ENCODE data around the gene DCP1B. TPM values are rescaled to one million over a fixed set of nuclear protein-coding genes. Genes with fewer than 3 reads are reported as not detected.

DCP1B gene
- polyA plus RNA-seq, 4 donors: 25.8 to 33.4 (median 29.5) TPM

DNA sequence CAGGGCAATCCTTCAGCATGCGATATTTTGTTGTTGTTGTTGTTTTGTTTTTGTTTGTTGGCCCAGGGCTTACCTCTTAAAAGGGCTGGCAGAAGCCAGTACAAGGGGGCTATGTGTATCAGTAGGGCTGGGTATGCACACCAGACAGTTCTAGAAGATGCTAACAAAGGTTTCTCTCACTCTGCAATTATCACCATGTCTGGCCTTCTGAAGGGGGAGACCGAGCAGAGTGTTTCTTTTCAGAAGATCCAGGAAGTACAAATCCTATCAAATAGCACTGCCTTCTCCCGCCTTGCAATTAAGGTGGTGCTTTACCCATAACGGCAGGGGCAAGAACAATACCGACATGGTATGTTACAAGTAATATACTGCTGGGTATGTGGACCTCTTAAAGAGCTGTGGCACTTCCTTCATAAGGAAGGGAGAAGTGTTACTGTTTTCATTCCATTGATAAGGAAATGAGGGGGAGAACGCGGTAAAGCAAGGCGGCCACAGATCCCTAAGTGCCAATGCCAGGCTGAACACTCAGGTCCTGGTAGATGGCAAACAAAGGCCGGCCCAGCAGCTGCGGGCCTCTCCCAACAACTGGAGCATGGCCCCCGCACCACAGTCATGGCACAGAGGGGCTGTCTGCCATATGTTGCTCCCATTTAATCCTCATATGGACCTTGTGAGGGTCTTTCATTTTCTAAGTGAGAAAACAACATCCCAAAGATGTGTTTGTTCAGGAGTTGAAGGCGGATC is 66.6 kb downstream of the DCP1B start:
- DNase-seq (ENCODE audit: low read depth in 4 of 4, low spot score in 3 of 4): no peak

DNA sequence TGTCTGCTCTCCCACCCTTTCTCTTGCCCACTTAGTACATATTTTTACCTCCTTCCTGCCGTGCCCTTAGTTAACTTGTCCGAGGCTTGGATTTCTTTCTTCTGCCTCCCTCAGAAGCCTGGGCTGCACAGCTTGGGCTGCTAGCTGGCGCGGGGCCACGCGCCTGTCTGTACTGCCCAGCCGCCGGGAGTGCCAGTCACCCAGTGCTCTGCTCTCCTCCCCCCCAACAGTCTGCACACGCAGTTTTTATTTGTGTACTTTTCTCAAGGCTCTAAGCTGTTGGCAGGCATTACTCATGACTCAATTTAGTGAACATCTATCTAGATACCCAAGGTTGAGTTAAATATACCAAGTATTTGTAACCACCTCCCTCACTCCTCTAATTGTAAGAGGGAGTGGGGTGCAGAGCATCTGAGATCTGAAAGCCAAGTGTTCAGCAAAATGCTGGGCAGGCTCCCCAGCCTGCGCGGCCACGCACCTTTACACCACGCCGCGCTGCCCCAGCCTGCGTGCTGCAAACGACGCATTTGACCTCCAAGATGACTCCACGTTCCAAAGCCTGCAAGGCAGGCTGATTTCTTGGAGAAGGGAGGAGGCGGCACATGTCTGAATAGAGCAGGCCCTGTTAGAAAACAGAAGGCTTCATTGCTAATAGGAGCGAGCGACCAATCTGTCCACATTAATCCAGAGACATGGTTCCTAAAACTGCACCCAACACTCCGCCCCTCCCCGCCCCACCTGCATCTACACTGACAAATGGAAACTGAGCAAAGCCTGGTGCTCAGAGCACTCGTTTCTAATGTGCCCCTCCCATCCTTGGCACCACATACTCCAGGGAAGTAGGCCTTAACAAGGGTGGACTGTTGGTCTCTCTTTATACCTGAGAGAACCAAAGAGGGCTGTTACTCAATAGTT is 67.6 kb downstream of the DCP1B start:
- no peak for DNase-seq (ENCODE audit: low read depth in 4 of 4, low spot score in 3 of 4)

DNA sequence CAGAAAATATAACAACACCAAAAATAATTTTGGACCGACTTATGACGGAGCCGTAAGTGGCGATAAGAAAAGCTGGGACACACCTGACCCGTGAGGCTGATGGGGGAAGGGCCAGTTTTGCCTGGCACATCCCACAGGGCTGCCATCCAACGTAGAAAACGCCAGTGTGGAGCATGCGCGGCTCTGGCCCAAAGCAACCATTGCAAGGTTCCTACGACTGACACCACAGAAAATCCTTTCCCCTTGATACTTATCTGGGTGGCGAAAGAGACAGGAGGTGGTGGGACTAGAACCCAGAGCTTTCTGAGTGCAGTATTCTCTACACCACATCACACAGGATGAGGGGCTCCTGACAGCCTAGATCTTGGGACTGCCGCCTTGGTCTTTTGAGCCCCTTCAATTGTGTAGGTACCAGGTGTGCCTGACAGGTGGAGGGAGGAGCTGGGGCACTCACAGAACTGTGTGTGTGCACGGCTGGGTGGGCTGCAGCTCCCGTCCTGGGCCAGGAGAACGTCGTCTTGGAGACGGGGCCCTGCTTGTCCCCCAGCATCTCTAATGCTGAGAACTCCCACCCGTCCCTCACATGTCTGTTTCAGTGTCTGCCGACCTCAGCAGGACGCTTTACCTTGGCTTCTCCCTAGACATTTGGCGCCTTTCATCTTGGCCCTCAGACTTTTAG is 68.4 kb downstream of the DCP1B start:
- no peak for DNase-seq (ENCODE audit: low read depth in 4 of 4, low spot score in 3 of 4)

DNA sequence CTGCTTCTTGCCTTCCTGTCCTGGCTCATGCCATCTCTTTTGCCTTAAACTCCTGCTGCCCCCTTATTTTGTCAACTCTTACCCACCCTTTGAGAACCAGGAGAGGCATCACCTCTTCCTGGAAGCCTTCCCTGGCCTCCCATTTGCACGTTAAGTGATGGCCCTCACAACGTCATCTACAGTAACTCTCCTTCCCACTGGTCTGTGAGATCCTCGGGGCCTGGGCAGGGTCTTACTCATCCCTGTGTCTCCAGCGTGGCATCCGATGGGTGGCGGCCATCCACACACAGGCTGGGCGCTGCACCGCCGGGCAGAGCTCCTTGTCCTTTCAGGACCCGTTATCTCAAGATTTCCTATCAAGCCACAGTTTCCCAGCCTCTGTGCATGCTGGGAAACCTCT is 69.0 kb downstream of the DCP1B start:
- DNase-seq (ENCODE audit: low read depth in 4 of 4, low spot score in 3 of 4): no peak

DNA sequence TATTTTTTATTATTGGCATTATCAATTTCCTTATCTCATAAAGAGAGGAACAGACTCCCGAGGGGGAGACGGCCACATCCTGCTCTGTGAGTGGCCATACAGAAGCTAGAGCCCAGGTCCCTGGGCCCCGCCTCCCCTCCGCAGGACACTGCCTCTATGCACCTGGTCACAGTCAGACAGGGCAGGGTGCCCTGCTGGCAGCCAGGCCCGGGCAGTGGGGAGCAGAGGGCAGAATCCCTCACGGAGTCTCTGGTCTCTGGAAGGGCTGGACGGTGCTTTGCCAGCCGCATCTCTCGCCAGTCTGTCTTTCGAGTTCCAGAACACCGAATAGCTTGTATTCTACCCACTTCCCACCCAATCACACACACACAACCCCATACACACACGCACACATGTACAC is 69.4 kb downstream of the DCP1B start:
- no peak for DNase-seq (ENCODE audit: low read depth in 4 of 4, low spot score in 3 of 4)

DNA sequence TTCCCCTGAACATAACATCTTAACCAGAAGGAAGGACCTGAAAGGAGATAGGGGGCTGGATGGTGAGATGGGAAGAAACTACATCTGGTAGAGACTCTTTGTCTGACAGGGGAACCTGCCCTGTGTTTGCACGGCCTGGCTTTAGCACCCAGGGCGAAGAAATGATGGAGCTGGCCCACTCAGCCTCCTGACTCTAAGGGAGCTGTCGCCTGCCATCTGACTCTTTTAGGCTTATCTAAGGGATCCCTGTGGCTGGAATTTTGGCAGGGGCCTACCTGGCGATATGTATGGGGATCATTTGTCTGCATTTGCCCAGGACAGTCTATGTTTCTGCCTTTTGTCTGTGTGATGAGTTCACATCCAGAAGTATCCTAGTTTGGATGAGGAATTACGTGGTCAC is 70.2 kb downstream of the DCP1B start:
- DNase-seq (ENCODE audit: low read depth in 4 of 4, low spot score in 3 of 4): no peak

DNA sequence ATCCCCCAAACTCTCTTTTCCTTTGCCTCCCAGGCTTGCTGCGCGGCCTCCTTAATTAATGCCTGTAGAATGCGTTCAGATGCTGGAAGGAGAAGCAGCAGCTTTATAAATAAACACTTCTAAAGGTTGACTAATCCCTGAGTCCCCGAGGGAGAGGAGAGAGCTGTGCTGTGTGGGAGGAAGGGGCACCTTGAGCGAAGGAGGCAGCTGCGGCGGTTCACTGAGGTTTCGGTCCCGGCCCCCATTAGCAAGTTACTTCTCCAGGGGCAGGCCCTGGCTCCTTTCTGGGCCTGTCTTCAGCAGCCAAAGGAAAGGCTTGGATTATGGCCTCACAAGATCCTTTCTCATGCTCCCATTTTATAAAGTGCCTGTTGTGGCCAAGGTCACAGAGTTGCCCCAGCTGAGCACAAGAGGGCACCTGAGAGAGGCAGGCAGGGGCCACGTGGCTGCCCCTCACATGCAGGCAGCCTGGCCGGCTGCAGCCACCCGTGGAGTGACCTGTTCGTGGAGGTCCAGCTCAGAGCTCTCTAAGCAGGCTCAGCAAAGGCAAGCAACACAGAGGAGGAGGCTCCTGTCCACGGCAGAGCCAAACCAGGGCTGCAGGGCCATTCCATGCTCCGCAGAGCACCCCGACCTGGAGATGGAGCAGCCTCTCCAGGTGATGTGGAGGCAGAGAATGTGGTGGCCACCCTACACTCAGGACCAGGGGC is 70.8 kb downstream of the DCP1B start:
- no peak for DNase-seq (ENCODE audit: low read depth in 4 of 4, low spot score in 3 of 4)

DNA sequence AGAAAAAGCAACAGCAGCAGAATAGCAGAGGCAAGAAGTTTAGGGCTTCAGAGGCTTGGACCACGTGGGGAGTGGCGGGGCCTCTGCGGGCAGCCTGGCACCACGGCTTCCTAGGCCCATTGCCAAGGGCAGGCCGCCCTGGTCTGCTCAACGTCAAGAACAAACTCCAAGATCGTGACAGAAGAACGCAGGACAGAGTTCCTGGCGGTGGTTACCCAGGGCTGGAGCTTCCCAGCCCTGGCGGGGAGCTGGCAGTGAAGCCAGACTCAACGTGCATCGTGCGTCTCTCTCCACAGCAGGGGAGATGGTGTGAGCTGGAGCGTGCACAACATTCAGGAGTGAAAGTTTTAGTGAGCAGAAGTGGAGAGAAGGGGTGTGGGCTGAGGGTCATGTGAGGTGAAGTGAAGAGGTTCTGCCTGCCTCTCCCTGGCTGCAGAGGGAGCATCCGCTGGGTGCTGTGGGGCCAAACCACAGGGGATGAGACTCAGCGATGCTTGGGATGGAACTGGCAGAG is 71.9 kb downstream of the DCP1B start:
- DNase-seq (ENCODE audit: low read depth in 4 of 4, low spot score in 3 of 4): no peak

DNA sequence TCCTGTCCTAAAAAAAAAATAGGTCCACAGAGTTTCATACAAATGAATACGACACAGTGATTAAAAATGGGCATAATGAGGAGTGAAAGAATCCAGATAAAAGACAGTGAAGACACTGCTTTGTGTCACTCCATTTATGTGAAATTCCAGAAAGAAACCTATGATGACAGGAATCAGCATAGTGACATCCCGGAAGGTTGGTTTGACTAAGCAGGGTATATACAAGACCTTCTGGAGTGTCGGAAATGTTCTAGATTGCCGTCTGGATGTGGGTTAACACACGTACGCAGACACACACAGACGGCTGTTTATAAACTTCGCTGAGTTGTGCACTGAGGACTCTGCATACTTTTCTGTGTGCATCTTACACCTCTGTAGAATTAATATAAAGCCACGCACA is 72.6 kb downstream of the DCP1B start:
- no peak for DNase-seq (ENCODE audit: low read depth in 4 of 4, low spot score in 3 of 4)

DNA sequence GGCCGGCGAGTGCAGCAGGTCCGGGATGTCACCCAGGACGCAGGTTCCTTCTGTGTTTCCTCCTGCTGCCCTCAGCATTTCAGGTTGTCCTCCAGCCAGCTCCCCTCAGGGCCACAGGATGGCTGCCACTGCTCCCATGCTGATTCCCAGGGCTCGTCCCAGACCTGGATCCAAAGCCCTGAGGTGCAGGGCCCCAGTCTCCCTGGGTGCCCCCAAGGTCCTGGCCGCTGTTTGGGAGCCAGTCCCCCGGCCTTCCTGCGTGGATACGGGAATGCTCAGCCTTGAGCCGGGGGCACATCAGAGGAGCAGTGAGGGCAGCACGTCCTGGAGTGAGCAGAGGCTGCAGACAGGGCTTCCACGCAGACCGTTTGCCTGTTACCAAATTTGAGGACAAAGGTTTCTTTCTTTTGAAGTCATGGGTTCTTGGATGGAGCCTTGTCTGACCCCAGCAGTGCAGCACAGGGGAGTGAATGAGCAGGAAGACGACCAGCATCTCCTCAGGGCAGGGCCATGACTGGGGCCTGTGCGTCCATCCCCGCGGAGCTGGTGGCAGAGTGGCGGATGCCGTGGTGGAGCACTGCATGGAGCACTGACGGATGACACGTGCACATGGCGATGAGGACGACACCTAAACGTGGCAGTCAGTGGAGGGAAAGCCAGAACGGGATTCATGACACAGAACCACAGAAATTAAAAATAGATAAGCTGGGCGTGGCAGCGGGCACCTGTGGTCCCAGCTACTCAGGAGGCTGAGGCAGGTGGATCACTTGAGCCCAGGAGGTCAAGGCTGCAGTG is 73.3 kb downstream of the DCP1B start:
- no peak for DNase-seq (ENCODE audit: low read depth in 4 of 4, low spot score in 3 of 4)

DNA sequence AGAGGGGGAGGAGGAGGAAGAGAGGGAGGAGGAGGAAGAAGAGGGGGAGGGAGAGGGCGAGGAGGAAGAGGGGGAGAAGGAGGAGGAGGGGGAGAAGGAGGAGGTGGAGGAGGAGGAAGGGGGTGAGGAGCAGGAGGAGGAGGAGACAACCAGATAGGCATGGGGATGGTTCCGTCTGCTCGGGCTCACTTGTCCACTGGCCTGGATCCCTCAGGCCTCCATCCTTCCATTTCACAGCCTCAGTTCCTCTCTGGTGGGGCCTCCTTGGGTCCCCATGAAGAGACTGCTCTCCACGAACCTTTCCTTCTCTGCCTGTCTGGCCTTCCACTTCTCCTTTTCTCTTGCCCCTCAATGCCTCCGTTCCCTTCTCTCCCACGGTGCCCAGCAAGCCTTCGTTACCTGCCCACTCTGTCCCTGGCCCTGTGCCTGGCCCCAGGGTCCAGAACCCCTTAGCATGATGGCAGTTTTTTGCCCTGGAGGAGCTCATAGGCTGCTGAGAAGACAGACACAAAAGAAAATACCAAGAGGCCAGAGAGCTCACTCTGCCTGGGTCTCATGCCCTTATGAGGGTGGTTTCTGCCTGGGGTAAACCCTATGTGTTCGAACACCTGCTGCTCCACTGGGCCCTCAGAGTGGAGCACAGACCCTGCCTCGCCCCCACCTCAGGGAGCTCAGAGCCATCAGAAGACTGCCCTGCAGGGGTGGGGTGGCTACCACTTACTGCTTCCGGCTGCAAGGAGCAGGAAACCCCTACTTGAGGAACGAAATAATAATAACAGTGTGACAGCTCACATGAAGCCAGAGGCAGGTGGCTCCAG is 74.1 kb downstream of the DCP1B start:
- no peak for DNase-seq (ENCODE audit: low read depth in 4 of 4, low spot score in 3 of 4)

DNA sequence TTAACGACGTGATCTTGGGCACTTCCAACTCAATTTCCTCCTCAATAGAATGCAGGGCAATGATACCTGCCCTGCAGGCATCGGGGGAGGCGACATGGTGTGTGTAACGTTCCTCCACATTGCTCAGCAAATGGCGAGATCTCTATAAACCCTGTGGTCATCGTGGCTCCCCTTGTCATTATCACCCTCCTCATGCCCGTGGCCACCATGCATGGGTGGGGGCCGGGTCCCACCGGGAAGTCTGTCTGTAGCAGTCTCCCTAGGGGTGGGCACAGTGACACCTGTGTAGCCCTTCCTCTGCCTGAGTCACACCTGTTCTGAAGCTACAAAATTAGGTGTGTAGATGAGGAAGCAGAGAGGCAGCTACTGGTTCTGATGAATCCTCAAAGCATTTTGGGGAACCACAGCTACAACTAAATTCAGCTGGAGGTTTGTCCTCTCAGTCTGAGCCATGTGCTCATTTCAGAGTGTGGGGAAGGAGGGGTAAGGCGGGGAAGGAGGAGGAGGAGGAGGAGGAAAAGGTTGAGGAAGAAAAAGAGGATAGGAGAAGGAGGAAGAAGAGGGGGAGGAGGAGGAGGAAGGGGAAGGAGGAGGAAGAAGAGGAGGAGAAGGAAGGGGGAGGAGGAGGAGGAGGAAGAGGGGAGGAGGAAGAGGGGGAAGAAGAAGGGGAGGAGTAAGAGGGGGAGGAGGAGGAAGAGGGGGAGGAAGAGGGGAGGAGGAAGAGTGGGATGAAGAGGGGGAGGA is 74.8 kb downstream of the DCP1B start:
- no peak for DNase-seq (ENCODE audit: low read depth in 4 of 4, low spot score in 3 of 4)

DNA sequence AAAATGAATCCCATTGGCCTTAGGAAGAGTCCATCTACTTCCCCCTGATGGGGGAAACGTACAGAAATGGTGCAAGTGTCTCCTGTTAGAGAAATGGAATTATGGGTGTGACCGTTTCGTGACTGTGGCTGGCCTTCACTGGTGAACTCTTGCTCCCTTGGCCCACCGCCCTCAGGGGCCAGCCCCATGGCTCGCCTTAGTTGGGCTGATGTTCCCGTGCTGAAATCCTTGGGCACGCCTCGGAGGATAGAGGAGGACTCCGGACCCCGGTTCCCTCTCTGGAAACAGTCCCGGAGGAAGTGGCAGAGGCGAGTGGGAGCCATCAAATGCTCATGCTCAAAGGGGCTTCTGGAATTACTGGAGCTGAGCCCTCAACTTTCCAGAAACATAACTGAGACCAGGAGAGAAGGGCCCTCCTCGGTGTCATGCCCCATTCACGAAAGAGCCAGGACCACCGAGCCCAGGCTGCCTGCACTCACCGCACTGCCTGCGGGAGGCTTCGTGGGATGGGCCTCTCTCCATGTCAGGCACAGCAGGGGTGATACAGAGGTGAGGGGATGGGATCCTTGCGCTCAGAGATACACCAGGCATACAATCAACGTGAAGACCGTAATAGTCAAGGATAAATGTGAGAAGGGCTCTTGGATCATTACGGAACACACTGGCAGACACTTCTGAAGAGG is 75.7 kb downstream of the DCP1B start:
- DNase-seq (ENCODE audit: low read depth in 4 of 4, low spot score in 3 of 4): no peak

DNA sequence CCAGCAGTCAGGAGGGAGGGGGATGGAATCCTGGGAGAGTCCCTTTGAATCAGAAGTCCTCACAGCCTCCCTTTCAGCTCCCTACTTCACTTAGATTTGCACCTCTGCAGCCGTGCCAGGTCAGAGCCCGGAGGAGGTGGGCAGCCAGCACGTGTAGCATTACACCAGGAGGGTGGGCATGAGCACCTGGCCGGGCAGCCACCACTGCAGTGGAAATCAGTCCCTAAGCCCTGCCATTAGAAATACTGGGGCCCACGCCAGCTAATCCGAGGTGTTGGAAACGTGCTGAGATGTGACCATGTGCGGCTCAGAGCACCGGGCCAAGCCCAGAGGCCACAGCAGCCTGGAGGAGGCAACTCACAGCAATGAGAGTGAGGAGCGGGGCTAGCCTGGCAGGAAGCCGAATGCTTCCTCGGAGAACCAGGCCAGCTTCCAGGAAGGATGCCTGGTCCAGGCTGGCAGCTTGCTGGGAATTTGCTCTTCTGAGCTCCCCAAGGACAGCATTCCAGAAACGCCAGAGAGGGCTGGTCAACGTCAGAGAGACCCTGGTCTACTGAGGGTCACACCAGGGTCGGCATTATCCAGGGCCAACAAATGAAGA is 76.4 kb downstream of the DCP1B start:
- DNase-seq (ENCODE audit: low read depth in 4 of 4, low spot score in 3 of 4): no peak

DNA sequence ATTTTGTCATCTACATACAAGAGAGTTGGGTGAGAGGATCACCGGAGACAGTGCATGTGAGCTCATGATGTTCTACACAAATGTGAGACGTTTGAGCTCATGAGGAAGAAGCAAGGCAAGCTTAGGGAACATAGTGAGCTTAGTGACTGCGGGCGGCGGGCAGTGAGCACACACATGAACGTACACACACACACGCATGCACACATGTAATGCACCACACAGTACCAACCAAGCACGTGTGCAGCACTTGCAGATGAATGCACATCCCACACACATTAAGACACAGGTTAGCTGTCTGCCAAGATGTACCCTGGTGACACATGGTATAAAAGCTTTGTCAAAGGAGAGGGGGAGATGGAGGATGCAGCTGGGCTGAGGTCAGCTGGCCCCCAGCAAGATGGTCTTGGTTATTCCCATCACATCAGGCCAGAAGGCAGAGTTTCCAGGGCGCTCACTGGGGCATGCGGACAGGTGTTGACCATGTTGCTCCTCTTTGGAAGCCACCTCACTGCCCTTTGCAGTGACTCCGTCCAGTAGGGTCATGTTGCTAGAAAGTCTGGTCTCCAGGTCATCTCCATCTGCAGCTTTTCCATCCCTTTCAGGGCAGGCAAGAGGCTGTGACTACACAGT is 77.1 kb downstream of the DCP1B start:
- DNase-seq (ENCODE audit: low read depth in 4 of 4, low spot score in 3 of 4): no peak

DNA sequence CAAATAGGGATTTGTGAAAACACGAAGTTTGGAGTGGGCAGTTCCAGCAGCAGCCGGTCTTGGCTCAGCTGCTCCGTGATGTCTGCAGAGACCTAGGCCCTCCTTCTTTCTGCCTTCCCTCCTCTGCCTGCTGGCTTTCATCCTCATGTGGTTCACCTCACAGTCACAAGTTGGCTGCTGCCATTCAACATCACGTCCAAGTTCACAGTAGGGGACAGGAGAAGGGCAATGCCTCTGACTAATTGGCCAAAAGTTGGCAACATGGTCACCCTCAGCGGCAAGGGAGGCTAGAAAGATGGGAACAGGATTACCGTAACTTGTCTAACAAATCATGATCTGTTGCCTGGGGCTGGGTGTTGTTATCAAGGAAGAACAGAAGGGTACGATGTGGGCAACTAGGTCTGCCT is 78.0 kb downstream of the DCP1B start:
- no peak for DNase-seq (ENCODE audit: low read depth in 4 of 4, low spot score in 3 of 4)

DNA sequence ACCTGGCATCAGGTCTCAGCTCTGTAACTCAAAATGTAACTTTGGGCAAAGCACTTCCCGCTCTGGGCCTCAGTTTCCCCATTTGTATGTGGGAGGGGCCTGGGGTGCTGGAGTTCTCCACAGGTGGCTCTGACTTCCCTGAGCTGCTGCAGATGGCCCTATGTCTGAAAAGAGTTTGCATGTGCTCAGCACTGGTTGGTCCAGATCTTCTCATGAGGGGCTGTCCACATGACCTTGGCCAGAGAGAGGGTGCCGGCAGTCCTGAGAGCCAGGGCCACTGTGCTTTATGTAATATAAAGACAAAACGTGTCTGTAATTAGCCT is 78.6 kb downstream of the DCP1B start:
- no peak for DNase-seq (ENCODE audit: low read depth in 4 of 4, low spot score in 3 of 4)
